ENCODE data around the gene DUSP28.

The DUSP28 gene

DNA sequence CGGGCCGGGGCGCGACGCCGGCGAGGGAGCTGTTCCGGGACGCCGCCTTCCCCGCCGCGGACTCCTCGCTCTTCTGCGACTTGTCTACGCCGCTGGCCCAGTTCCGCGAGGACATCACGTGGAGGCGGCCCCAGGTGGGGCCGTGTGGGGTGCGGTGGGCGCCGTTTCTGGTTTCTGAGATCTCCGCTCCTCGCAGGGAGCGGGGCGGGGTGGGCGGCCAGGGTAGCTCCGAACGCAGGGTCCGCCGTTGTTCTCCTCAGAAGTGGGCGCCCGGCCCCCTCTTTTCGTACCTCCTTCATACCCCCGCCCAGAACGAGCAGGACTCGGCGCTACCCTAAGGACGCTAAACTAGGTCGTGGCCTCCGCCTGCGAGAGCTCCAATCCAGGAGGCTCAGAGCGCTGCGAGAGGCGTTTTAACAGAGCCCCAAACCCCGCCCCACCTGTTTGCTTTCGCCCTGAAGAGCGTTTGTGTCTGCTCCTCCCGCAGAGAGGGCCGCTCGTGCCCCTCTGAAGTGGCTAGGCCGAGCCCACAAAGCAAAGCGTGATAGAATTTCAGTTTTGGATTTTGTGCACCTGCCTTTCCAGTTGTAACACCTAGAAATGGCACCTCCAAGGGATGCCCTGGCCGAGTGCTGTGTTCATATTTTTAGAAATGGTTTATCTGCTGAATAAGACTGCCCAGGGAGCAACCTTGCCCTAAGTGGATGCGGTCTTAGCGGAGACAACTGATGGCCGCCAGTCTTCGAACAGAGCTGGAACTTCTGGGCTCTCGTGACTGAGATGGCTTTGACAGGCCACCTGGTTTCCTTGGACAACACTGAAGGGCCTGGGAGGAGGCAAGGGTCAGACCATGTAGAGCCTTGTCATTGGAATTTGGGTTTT is 27.0 kb downstream of the DUSP28 start (continued):
- TF ChIP-seq ZNF707 (tag by site-specific recombination; IDR thresholded peaks at IDR 0.05) (no peak), ZNF658 (tag by site-specific recombination; IDR thresholded peaks at IDR 0.05) (no peak), CTCF (tag by site-specific recombination; IDR thresholded peaks at IDR 0.05) (peak; percentile 38; the same call in 1 of the 2 replicates), REPIN1 (tag by site-specific recombination; IDR thresholded peaks at IDR 0.05; ENCODE audit: low read depth) (no peak), WT1 (tag by site-specific recombination; IDR thresholded peaks at IDR 0.05) (no peak), ZNF548 (tag by site-specific recombination; IDR thresholded peaks at IDR 0.05) (no peak), ZNF426 (tag by site-specific recombination; IDR thresholded peaks at IDR 0.05) (no peak), ZFP69B (tag by site-specific recombination; IDR thresholded peaks at IDR 0.05) (peak; percentile 73), ZNF704 (tag by site-specific recombination; IDR thresholded peaks at IDR 0.05) (no peak), ZNF354C (tag by site-specific recombination; IDR thresholded peaks at IDR 0.05; ENCODE audit: borderline replicate concordance, low read depth) (no peak), ZBTB21 (tag by site-specific recombination; IDR thresholded peaks at IDR 0.05) (no peak), ZNF544 (tag by site-specific recombination; IDR thresholded peaks at IDR 0.05) (no peak), GFI1B (tag by site-specific recombination; IDR thresholded peaks at IDR 0.05) (no peak), ZNF366 (tag by site-specific recombination; conservative IDR thresholded peaks at IDR 0.05) (no peak), ZNF626 (tag by site-specific recombination; IDR thresholded peaks at IDR 0.05) (no peak), ZNF585B (tag by site-specific recombination; IDR thresholded peaks at IDR 0.05) (no peak), SP3 (tag by site-specific recombination; IDR thresholded peaks at IDR 0.05) (peak; percentile 20; the same call in 1 of the 2 replicates), ZNF132 (tag by site-specific recombination; IDR thresholded peaks at IDR 0.05; ENCODE audit: borderline replicate concordance) (no peak), ZNF747 (tag by site-specific recombination; IDR thresholded peaks at IDR 0.05) (no peak), ZNF596 (tag by site-specific recombination; IDR thresholded peaks at IDR 0.05) (no peak), PRDM1 (tag by site-specific recombination; IDR thresholded peaks at IDR 0.05) (no peak), ZBTB8A (tag by site-specific recombination; IDR thresholded peaks at IDR 0.05) (peak; percentile 62), GLIS1 (tag by site-specific recombination; IDR thresholded peaks at IDR 0.05) (peak; percentile 36), KLF7 (tag by site-specific recombination; IDR thresholded peaks at IDR 0.05; ENCODE audit: borderline replicate concordance) (0 out of 2 replicates have a peak, but pooled peaks have one; percentile 57), HOXA7 (CRISPR knock-in tag; IDR thresholded peaks at IDR 0.05; ENCODE audit: borderline replicate concordance) (no peak), OVOL3 (tag by site-specific recombination; IDR thresholded peaks at IDR 0.05) (no peak), ZNF571 (tag by site-specific recombination; IDR thresholded peaks at IDR 0.05) (no peak), KLF9 (tag by site-specific recombination; IDR thresholded peaks at IDR 0.05; ENCODE audit: low read depth) (no peak), ZNF654 (tag by site-specific recombination; IDR thresholded peaks at IDR 0.05; ENCODE audit: low read depth) (no peak), TCF7L2 (IDR thresholded peaks at IDR 0.05; ENCODE audit: borderline replicate concordance, low read depth, low read length) (no peak), ZBTB48 (tag by site-specific recombination; IDR thresholded peaks at IDR 0.05) (no peak), KLF8 (tag by site-specific recombination; IDR thresholded peaks at IDR 0.05) (peak; percentile 59; the same call in 1 of the 2 replicates)
- TF ChIP-seq, protein P1, sequence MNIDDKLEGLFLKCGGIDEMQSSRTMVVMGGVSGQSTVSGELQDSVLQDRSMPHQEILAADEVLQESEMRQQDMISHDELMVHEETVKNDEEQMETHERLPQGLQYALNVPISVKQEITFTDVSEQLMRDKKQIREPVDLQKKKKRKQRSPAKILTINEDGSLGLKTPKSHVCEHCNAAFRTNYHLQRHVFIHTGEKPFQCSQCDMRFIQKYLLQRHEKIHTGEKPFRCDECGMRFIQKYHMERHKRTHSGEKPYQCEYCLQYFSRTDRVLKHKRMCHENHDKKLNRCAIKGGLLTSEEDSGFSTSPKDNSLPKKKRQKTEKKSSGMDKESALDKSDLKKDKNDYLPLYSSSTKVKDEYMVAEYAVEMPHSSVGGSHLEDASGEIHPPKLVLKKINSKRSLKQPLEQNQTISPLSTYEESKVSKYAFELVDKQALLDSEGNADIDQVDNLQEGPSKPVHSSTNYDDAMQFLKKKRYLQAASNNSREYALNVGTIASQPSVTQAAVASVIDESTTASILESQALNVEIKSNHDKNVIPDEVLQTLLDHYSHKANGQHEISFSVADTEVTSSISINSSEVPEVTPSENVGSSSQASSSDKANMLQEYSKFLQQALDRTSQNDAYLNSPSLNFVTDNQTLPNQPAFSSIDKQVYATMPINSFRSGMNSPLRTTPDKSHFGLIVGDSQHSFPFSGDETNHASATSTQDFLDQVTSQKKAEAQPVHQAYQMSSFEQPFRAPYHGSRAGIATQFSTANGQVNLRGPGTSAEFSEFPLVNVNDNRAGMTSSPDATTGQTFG (tag by site-specific recombination; IDR thresholded peaks at IDR 0.05; ENCODE audit: borderline replicate concordance), result no peak

All from HEK293 (cell line).